T-cell (primary cell): ENCODE results near the gene BZW2. TPM values are rescaled to one million over a fixed set of nuclear protein-coding genes. Genes with fewer than 3 reads are reported as not detected.

ENCODE experiments used
- ATAC-seq, 4 experiments: fragments of 200-7000 bp in 3 of 4; fragments of 150-1000 bp in 1 of 4; cut with Tn5 transposase; replicated peaks in 1 of 4; 1 replicate in 3 of 4; 2 replicates in 1 of 4; pipeline ENCODE4 v1.10.0; 2021; ENCODE audit warnings: moderate library complexity in 3 of 4, mild to moderate bottlenecking in 2 of 4, moderate number of reproducible peaks in 1 of 4
- CTCF ChIA-PET, 2 donors: fragments of 300-600 bp; sonication (Branson Sonifier 250); formaldehyde crosslinking; loops; one replicate each; lab custom pipeline; 2022; ENCODE audit warnings: antibody characterized with exemption in 2 of 2; lab: Charles Lee
- POLR2A ChIA-PET, 2 donors: fragments of 300-600 bp; sonication (Branson Sonifier 250); formaldehyde crosslinking; loops; one replicate each; lab custom pipeline; 2022; ENCODE audit warnings: antibody characterized with exemption in 2 of 2; lab: Charles Lee
- DNase-seq, 35 experiments: peaks; one replicate each; pipeline versions ENCODE4 v3.0.0 to v3.0.0-alpha.2; 2013 to 2023
- H3K27ac ChIP-seq: one replicate; pipeline ENCODE4 v1.5.1; 2013; ENCODE audit warnings: low read length
- H3K27me3 ChIP-seq, 2 experiments: replicated peaks in 1 of 2; 1 replicate in 1 of 2; 2 replicates in 1 of 2; pipeline versions ENCODE4 v1.6.1 to v1.7.0; 2013; ENCODE audit warnings: low read length in 1 of 2, mixed read lengths in 1 of 2; ENCODE audit not compliant: control insufficient read depth in 2 of 2, insufficient read depth in 2 of 2; ENCODE audit errors: extremely low read depth in 1 of 2
- H3K36me3 ChIP-seq, 2 donors: 1 replicate in 1 of 2; 2 replicates in 1 of 2; pipeline versions ENCODE4 v1.6.1 to v1.7.0; 2013; ENCODE audit warnings: low read length in 1 of 2; ENCODE audit not compliant: control insufficient read depth in 2 of 2, insufficient read depth in 1 of 2; ENCODE audit errors: extremely low read depth in 1 of 2
- H3K4me1 ChIP-seq, 2 experiments: 1 replicate in 1 of 2; 2 replicates in 1 of 2; pipeline versions ENCODE4 v1.6.1 to v1.7.0; 2013; ENCODE audit warnings: low read length in 2 of 2, mixed read lengths in 1 of 2; ENCODE audit not compliant: insufficient read depth in 2 of 2, control insufficient read depth in 1 of 2; ENCODE audit errors: extremely low read depth in 1 of 2
- H3K4me3 ChIP-seq, 2 donors: 1 replicate in 1 of 2; 2 replicates in 1 of 2; pipeline versions ENCODE4 v1.5.1 to v1.7.0; 2013; ENCODE audit warnings: mild to moderate bottlenecking in 2 of 2, low read length in 1 of 2, moderate library complexity in 1 of 2; ENCODE audit not compliant: control insufficient read depth in 1 of 2; ENCODE audit errors: extremely low read depth in 1 of 2
- H3K9me3 ChIP-seq: 2 replicates; pipeline ENCODE4 v1.7.0; 2013
- H3K27ac Mint-ChIP-seq, 2 donors: one replicate each; pipeline ENCODE4 v1.8.0; 2020 to 2021; ENCODE audit warnings: mild to moderate bottlenecking in 2 of 2, mixed read lengths in 2 of 2
- H3K27me3 Mint-ChIP-seq, 2 donors: one replicate each; pipeline ENCODE4 v1.8.0; 2021 to 2022; ENCODE audit warnings: mixed read lengths in 2 of 2
- H3K36me3 Mint-ChIP-seq: one replicate; pipeline ENCODE4 v1.8.0; 2021; ENCODE audit warnings: mixed read lengths
- H3K4me1 Mint-ChIP-seq, 3 donors: one replicate each; pipeline ENCODE4 v1.8.0; 2020 to 2022; ENCODE audit warnings: mixed read lengths in 3 of 3, mild to moderate bottlenecking in 1 of 3
- H3K4me3 Mint-ChIP-seq, 3 donors: one replicate each; pipeline ENCODE4 v1.8.0; 2020 to 2022; ENCODE audit warnings: mild to moderate bottlenecking in 3 of 3, mixed read lengths in 3 of 3, moderate library complexity in 3 of 3
- H3K9me3 Mint-ChIP-seq, 3 donors: one replicate each; pipeline ENCODE4 v1.8.0; 2020 to 2022; ENCODE audit warnings: mixed read lengths in 3 of 3
- WGBS: methylation state at CpG from one replicate; pipeline ENCODE4 v1.1.5; 2013; ENCODE audit warnings: missing lambda C conversion rate; ENCODE audit not compliant: insufficient coverage; 5-methylcytosine and 5-hydroxymethylcytosine counted together
- total RNA-seq, 35 experiments: library from RNA in 6 of 35; stranded (reverse) in 6 of 35; fragments of 120-200 nt in 1 of 35; gene quantifications; one replicate each; pipeline versions ENCODE4 v1.2.1 to v1.2.4 and lab custom pipeline; 2013 to 2026

BZW2 gene
- total RNA-seq, 5 donors from 2014 or later (not counting 1 experiment from before 2014, with no cell fraction given) = 22.1 to 35.1 (median 30.2) TPM

GRCh38 chr7:16698200-16698905, 52.4 kb downstream of the BZW2 start:
- ChIA-PET POLR2A (interaction anchor here in 1 of 2 donors (0.6 kb wide), 1 partner anchor 14 kb away, joined by 3 read pairs; no protein-coding TSS in a partner anchor), CTCF (no interaction called here)
- H3K36me3 ChIP-seq = peaks cover 0 to 63% of the 10 kb centered on the region in 2 donors
- ATAC-seq (no peak), DNase-seq (no peak)
- Mint-ChIP-seq H3K27ac (no peak overlapping the region), H3K36me3 (peaks cover 72% of the 10 kb centered on the region), H3K4me1 (no peaks in the 10 kb centered on the region), H3K27me3 (no peaks in the 10 kb centered on the region), H3K4me3 (no peak overlapping the region), H3K9me3 (no peaks in the 10 kb centered on the region)
- no peaks in the 10 kb centered on the region for H3K9me3 ChIP-seq
- no peak overlapping the region for H3K27ac ChIP-seq
- H3K4me1 ChIP-seq = no peaks in the 10 kb centered on the region
- no peaks in the 10 kb centered on the region for H3K27me3 ChIP-seq
- no CpG with 5 or more reads among the region's 3 CpGs for WGBS
- H3K4me3 ChIP-seq = no peak overlapping the region

GRCh38 chr7:16702441-16702840, 56.5 kb downstream of the BZW2 start:
- no peak overlapping the region for H3K27ac Mint-ChIP-seq
- peaks cover 72% of the 10 kb centered on the region for H3K36me3 Mint-ChIP-seq
- Histone ChIP-seq H3K4me3 (no peak overlapping the region), H3K4me1 (no peaks in the 10 kb centered on the region), H3K27me3 (no peaks in the 10 kb centered on the region), H3K27ac (no peak overlapping the region), H3K36me3 (peaks cover 0 to 50% of the 10 kb centered on the region in 2 donors), H3K9me3 (no peaks in the 10 kb centered on the region)
- no peaks in the 10 kb centered on the region for H3K4me1 Mint-ChIP-seq
- no peak overlapping the region for H3K4me3 Mint-ChIP-seq
- ATAC-seq (no peak), DNase-seq (no peak)
- no peaks in the 10 kb centered on the region for H3K27me3 Mint-ChIP-seq
- POLR2A ChIA-PET = no interaction called here
- CTCF ChIA-PET = no interaction called here
- H3K9me3 Mint-ChIP-seq = no peaks in the 10 kb centered on the region

- POLR2A ChIA-PET = no interaction called here
Observed at GRCh38 chr7:16708511-16708910, 62.5 kb downstream of the BZW2 start.

GRCh38 chr7:16708980-16709379, 63.0 kb downstream of the BZW2 start:
- ATAC-seq = no peak

More at GRCh38 chr7:16708511-16708910, 62.5 kb downstream of the BZW2 start:
- 100% methylated on average over 2 of the region's 4 CpGs for WGBS
- DNase-seq = no peak
- H3K27ac Mint-ChIP-seq = no peak overlapping the region
- H3K9me3 Mint-ChIP-seq = no peaks in the 10 kb centered on the region
- Histone ChIP-seq H3K27me3 (no peaks in the 10 kb centered on the region), H3K4me1 (no peaks in the 10 kb centered on the region), H3K36me3 (peaks cover 0 to 17% of the 10 kb centered on the region in 2 donors), H3K27ac (no peak overlapping the region), H3K4me3 (no peak overlapping the region), H3K9me3 (no peaks in the 10 kb centered on the region)
- H3K4me1 Mint-ChIP-seq = no peaks in the 10 kb centered on the region
- CTCF ChIA-PET = no interaction called here
- no peak for ATAC-seq
- H3K4me3 Mint-ChIP-seq = no peak overlapping the region
- H3K27me3 Mint-ChIP-seq = no peaks in the 10 kb centered on the region
- peaks cover 43% of the 10 kb centered on the region for H3K36me3 Mint-ChIP-seq

GRCh38 chr7:16710651-16711050, 64.7 kb downstream of the BZW2 start:
- no peaks in the 10 kb centered on the region for H3K9me3 ChIP-seq
- no peak for ATAC-seq
- CTCF ChIA-PET = no interaction called here
- peaks cover 36% of the 10 kb centered on the region for H3K36me3 Mint-ChIP-seq
- no peaks in the 10 kb centered on the region for H3K4me1 Mint-ChIP-seq
- H3K9me3 Mint-ChIP-seq = no peaks in the 10 kb centered on the region
- POLR2A ChIA-PET = no interaction called here
- no peak overlapping the region for H3K27ac ChIP-seq
- WGBS = no CpG with 5 or more reads among the region's 4 CpGs
- no peaks in the 10 kb centered on the region for H3K27me3 ChIP-seq
- no peak for DNase-seq
- H3K4me3 Mint-ChIP-seq = no peak overlapping the region
- H3K4me1 ChIP-seq = no peaks in the 10 kb centered on the region
- H3K27me3 Mint-ChIP-seq = no peaks in the 10 kb centered on the region
- no peak overlapping the region for H3K4me3 ChIP-seq
- H3K36me3 ChIP-seq = peaks cover 0 to 6% of the 10 kb centered on the region in 2 donors
- H3K27ac Mint-ChIP-seq = no peak overlapping the region

More at GRCh38 chr7:16708980-16709379, 63.0 kb downstream of the BZW2 start:
- no peak overlapping the region for H3K4me3 Mint-ChIP-seq
- no peaks in the 10 kb centered on the region for H3K4me1 Mint-ChIP-seq
- Histone ChIP-seq H3K27ac (no peak overlapping the region), H3K36me3 (peaks cover 0 to 17% of the 10 kb centered on the region in 2 donors), H3K27me3 (no peaks in the 10 kb centered on the region), H3K4me1 (no peaks in the 10 kb centered on the region), H3K4me3 (no peak overlapping the region), H3K9me3 (no peaks in the 10 kb centered on the region)
- H3K9me3 Mint-ChIP-seq = no peaks in the 10 kb centered on the region
- ChIA-PET POLR2A (no interaction called here), CTCF (no interaction called here)
- H3K27me3 Mint-ChIP-seq = no peaks in the 10 kb centered on the region
- 92% methylated on average over 2 of the region's 3 CpGs for WGBS
- no peak overlapping the region for H3K27ac Mint-ChIP-seq
- DNase-seq = no peak
- peaks cover 38% of the 10 kb centered on the region for H3K36me3 Mint-ChIP-seq

- Mint-ChIP-seq H3K27ac (no peak overlapping the region), H3K9me3 (no peaks in the 10 kb centered on the region), H3K4me1 (no peaks in the 10 kb centered on the region), H3K36me3 (peaks cover 32% of the 10 kb centered on the region), H3K27me3 (no peaks in the 10 kb centered on the region), H3K4me3 (no peak overlapping the region)
- WGBS = no CpG with 5 or more reads among the region's 4 CpGs
- CTCF ChIA-PET = no interaction called here
- DNase-seq (no peak), ATAC-seq (no peak)
- H3K4me1 ChIP-seq = no peaks in the 10 kb centered on the region
- H3K9me3 ChIP-seq = no peaks in the 10 kb centered on the region
- no peaks in the 10 kb centered on the region for H3K36me3 ChIP-seq
- POLR2A ChIA-PET = no interaction called here
- no peaks in the 10 kb centered on the region for H3K27me3 ChIP-seq
- no peak overlapping the region for H3K4me3 ChIP-seq
- no peak overlapping the region for H3K27ac ChIP-seq
Observed at GRCh38 chr7:16711730-16712129, 65.7 kb downstream of the BZW2 start.
